SU-DHL-6 (cell line): Measurements from ENCODE around the gene TMEM151A.

Source experiments
- CTCF ChIP-seq: fragments of 200-600 bp; sonication (generic); IDR thresholded peaks from one replicate; pipeline ENCODE4 v1.5.1; 2017; ENCODE audit warnings: antibody characterized with exemption, mild to moderate bottlenecking, low read length, moderate library complexity; ENCODE audit not compliant: insufficient read depth, poor library complexity, severe bottlenecking
- EZH2phosphoT487 ChIP-seq: fragments of 200-600 bp; sonication (generic), shearing (Covaris generic); conservative IDR thresholded peaks from 2 replicates; pipeline ENCODE4 v1.6.1; 2018; ENCODE audit warnings: mild to moderate bottlenecking, antibody characterized with exemption, low read length, moderate library complexity, mixed read lengths

GRCh38 chr11:66247801-66248200 is 43.9 kb upstream of the TMEM151A start:
- TF ChIP-seq CTCF: no peak
- TF ChIP-seq EZH2phosphoT487: no peak
